Subcutaneous abdominal adipose tissue (tissue), 5 donors: ENCODE results near the gene GC.
"Not testable (repeated sequence)": the region's sequence is repeated elsewhere in the genome, so short reads cannot be mapped to it uniquely, and the experiment has no call there.

ENCODE experiments used
- H3K27ac ChIP-seq: one replicate; pipeline ENCODE4 v1.7.0; 2013; ENCODE audit warnings: low read depth, mild to moderate bottlenecking, inconsistent platforms, low read length, moderate library complexity
- H3K27me3 ChIP-seq, 5 donors: one replicate each; pipeline ENCODE4 v1.7.0; 2013; ENCODE audit warnings: low read length in 5 of 5, inconsistent platforms in 1 of 5; ENCODE audit not compliant: control insufficient read depth in 5 of 5, insufficient read depth in 4 of 5
- H3K36me3 ChIP-seq, 5 donors: one replicate each; pipeline ENCODE4 v1.7.0; 2013; ENCODE audit warnings: low read length in 5 of 5; ENCODE audit not compliant: control insufficient read depth in 5 of 5, insufficient read depth in 5 of 5
- H3K4me1 ChIP-seq, 5 donors: one replicate each; pipeline ENCODE4 v1.7.0; 2013; ENCODE audit warnings: low read length in 5 of 5, mild to moderate bottlenecking in 3 of 5, moderate library complexity in 1 of 5; ENCODE audit not compliant: control insufficient read depth in 5 of 5, insufficient read depth in 5 of 5
- H3K4me3 ChIP-seq, 5 donors: one replicate each; pipeline ENCODE4 v1.7.0; 2013; ENCODE audit warnings: low read length in 5 of 5, low read depth in 1 of 5
- H3K9ac ChIP-seq, 5 donors: one replicate each; pipeline ENCODE4 v1.7.0; 2013; ENCODE audit warnings: low read length in 5 of 5, mild to moderate bottlenecking in 4 of 5, moderate library complexity in 3 of 5
- H3K9me3 ChIP-seq, 5 donors: one replicate each; pipeline ENCODE4 v1.7.0; 2013; ENCODE audit warnings: low read length in 5 of 5; ENCODE audit not compliant: control insufficient read depth in 5 of 5
- donor health status: healthy.
- donor health status: healthy.
- donor health status: healthy.
- donor health status: healthy.
- donor health status: healthy.

GC gene

DNA sequence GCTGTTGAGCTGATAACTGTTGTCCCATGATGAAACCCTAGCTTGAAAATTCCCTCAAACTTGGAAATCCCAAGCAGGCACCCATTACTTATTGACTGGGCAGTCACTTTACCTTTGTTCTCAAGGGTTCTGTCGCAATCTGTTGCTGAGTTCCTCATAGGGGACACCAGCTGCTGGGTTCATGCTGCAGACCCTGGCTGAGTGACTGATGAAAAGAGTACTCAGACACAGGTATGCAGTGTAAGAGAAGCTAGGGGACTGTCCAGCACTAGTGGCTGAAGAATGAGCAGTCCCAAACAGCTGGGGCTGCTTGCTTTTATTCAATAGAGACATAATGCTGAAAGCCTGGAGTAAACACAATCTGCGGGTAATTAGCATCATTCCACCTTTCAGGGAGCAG, 21.4 kb upstream of the GC start:
- not testable (repeated sequence) for H3K36me3 ChIP-seq

DNA sequence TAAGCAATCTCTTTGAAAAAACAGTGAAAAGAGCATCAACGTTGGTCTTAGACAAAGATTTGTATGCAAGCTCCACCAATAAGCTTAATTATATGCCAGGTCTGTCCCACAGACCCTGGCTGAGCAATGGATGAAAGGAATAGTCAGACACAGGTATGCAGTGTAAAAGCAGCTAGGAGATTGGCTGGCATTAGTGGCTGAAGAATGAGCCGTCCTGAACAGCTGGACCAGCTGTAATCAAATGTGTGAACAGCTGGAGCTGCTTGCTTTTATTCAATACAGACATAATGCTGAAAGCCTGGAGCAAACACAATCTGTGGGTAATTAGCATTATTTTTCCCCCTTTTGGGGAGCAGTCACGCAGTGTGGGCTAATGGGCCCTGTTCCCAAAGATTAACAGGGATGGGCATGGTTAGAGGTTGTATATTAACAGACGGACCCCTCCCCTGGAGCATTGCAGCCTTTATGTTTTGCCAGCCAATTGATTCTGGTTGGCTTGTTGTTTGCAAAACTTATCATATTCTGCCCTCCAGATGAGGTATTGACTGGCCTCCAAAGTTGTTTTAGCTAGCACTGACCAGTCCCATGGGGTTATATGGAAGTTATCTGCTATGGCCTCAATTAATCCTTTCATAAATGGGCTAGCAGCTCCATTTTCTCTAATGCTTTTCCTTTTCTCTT, 20.3 kb upstream of the GC start:
- H3K9me3 ChIP-seq, H3K9ac ChIP-seq, H3K4me1 ChIP-seq, H3K27ac ChIP-seq, H3K36me3 ChIP-seq, H3K4me3 ChIP-seq, H3K27me3 ChIP-seq: not testable (repeated sequence)

More for the DNA sequence above, 21.4 kb upstream of the GC start:
- H3K9ac ChIP-seq, H3K27me3 ChIP-seq, H3K27ac ChIP-seq, H3K4me1 ChIP-seq, H3K4me3 ChIP-seq, H3K9me3 ChIP-seq: not testable (repeated sequence)

DNA sequence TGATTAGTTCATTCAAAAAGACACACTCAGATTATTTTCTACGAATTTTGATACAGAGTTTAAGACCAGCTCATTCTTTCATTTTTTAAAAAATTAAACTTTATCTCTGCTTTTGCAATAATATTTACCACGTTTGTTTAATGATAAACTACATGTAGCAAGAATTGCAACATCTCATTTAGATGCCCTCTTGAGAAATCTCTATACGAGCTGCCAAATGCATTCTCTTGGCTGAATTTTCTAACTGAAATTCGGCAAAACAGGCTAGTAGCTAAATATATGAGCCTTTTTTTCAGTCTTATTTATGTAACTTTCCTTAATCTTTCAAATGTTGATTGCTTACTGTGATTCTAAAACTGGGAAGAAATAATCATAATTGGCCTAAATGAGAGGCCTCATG, 2.1 kb upstream of the GC start:
- Histone ChIP-seq H3K27me3 (no peaks in the 10 kb centered on the region), H3K4me1 (peaks cover 0 to 20% (median 0%) of the 10 kb centered on the region in 5 donors), H3K9ac (no peak overlapping the region), H3K27ac (peak overlapping the region; percentile 27), H3K36me3 (no peaks in the 10 kb centered on the region), H3K9me3 (no peaks in the 10 kb centered on the region), H3K4me3 (no peak overlapping the region)

DNA sequence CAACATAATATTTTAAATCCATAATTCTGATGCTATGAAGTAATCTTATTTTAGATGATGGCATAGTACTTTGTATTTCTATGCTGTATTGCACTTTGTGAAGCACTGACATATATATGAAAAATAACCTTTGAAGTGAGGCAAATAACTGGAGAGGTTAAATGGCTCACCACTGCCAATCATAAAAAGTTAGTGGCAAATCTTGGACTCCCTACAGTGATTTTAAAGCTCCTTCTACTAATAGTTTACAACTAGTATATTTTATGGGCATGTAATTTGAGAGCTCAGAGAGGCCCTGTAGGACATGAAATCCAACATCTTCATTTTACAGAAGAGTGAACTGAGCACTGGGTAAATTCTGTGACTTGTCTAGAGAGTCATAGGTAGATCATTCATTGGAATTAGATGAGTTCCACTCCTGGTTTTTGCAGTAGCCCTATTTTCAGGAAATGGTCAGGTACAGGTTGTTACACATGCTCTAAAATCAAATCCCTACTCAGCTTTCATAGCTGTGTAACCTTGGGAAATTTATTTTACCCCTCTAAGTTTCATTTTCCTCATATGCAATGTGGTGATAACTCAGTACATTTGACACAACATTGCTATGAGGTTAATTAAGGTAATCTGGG, 804 bp upstream of the GC start:
- no peaks in the 10 kb centered on the region for H3K27me3 ChIP-seq
- H3K36me3 ChIP-seq = no peaks in the 10 kb centered on the region
- H3K27ac ChIP-seq = no peak overlapping the region
- H3K4me3 ChIP-seq = no peak overlapping the region
- H3K9me3 ChIP-seq = no peaks in the 10 kb centered on the region
- peaks cover 0 to 20% (median 0%) of the 10 kb centered on the region in 5 donors for H3K4me1 ChIP-seq
- H3K9ac ChIP-seq = no peak overlapping the region

DNA sequence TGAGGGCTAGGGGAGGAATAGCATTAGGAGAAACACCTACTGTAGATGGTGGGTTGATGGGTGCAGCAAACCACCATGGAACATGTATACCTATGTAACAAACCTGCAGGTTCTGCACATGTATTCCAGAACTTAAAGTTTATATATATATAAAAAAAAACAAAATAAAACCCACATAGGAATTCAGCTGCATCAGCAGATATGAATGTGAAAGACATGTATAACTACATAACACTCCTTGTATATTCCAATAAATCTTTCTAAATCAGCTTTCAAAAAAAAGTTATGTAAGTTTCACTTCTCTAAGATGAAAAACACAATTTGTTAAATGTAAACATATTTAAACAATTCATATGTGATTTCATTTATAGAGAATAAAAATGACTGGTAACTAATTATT, 6.0 kb downstream of the GC start:
- Histone ChIP-seq H3K4me1 (peaks cover 0 to 9% (median 3%) of the 10 kb centered on the region in 5 donors), H3K36me3 (no peaks in the 10 kb centered on the region), H3K9ac (no peak overlapping the region), H3K27ac (no peak overlapping the region), H3K9me3 (no peaks in the 10 kb centered on the region), H3K27me3 (no peaks in the 10 kb centered on the region), H3K4me3 (no peak overlapping the region)

DNA sequence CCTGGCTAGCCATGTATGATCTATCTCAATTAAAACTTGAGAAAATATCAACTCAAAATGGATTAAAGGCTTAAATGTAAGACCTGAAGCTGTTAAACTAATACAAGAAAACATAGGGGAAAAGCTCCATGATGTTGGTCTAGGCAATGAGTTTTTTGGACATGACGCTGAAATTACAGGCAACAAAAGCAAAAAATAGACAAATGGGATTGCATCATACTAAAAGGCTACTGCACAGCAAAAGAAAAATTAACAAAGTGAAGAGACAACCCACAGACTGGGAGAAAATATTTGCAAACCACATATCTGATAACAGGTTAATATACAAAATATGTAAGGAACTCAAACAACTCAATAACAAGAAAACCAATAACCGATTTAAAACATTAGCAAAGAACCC, 8.4 kb downstream of the GC start:
- no peaks in the 10 kb centered on the region for H3K36me3 ChIP-seq
- H3K4me3 ChIP-seq = no peak overlapping the region
- H3K9ac ChIP-seq = no peak overlapping the region
- H3K27me3 ChIP-seq = no peaks in the 10 kb centered on the region
- H3K9me3 ChIP-seq = no peaks in the 10 kb centered on the region
- H3K4me1 ChIP-seq = peaks cover 0 to 6% (median 3%) of the 10 kb centered on the region in 5 donors
- no peak overlapping the region for H3K27ac ChIP-seq

DNA sequence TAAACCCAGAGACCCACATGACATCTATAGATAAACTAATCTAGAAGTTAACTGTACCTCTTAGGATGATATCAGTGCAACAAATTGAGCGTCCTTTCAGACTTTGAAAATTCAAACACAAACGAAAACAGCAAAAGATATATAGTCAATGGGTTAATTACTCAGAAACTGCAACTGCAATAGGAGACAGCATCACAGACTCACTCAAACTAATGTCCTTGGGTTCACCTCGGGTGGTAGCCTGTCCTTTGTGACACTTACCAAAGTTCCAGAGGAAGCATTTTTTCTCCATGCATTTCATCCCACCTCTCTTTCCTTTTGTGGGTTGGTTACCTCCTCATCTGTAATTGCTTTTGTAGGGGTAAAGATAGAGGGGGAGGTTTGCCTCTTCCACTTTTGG, 9.7 kb downstream of the GC start:
- no peak overlapping the region for H3K27ac ChIP-seq
- no peak overlapping the region for H3K9ac ChIP-seq
- no peaks in the 10 kb centered on the region for H3K27me3 ChIP-seq
- H3K4me3 ChIP-seq = no peak overlapping the region
- H3K36me3 ChIP-seq = no peaks in the 10 kb centered on the region
- no peaks in the 10 kb centered on the region for H3K9me3 ChIP-seq
- peaks cover 0 to 6% (median 3%) of the 10 kb centered on the region in 5 donors for H3K4me1 ChIP-seq

DNA sequence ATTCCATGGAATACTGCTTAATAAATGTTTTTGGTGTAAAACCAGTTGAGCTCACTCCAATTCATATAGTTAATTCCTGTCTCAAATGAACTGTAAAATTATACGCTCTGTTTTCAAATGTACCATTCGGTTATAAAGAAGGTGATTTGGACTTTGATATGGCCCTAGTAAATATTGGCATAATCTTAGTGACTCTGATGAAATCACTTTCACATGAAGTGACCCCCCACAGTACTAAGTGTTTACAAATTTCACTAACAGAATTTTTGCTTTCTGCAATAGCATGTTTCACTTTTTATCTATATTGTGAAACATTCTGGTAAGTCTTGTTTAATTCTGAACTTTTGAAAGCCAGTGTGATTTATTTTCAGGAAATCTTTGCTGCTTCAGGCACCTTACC, 10.9 kb downstream of the GC start:
- H3K4me1 ChIP-seq = peaks cover 0 to 6% (median 3%) of the 10 kb centered on the region in 5 donors

DNA sequence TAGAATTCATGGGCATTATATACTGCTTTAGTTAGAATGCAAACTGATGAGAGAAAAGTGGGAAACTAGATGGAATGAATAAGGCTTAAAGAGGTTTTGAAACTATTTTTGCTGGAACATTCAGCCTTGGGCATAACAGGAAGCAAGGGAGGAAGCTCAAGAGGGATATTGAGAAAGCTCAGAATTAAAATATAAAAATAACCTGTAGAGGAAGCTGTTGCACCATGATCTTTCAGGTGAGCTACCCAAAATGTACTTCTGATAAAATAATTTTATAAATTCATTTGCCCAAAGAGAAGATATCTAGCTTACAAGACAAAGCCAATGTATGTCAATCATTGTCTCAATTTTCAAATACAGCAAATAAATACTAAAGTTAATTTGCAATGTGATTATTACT, 11.3 kb downstream of the GC start:
- no peak overlapping the region for H3K9ac ChIP-seq
- no peak overlapping the region for H3K27ac ChIP-seq
- H3K27me3 ChIP-seq = no peaks in the 10 kb centered on the region
- no peaks in the 10 kb centered on the region for H3K9me3 ChIP-seq
- H3K4me1 ChIP-seq = peaks cover 0 to 6% (median 3%) of the 10 kb centered on the region in 5 donors
- no peaks in the 10 kb centered on the region for H3K36me3 ChIP-seq
- no peak overlapping the region for H3K4me3 ChIP-seq

More for the DNA sequence above, 10.9 kb downstream of the GC start:
- no peaks in the 10 kb centered on the region for H3K9me3 ChIP-seq
- no peak overlapping the region for H3K27ac ChIP-seq
- no peaks in the 10 kb centered on the region for H3K27me3 ChIP-seq
- H3K4me3 ChIP-seq = no peak overlapping the region
- H3K36me3 ChIP-seq = no peaks in the 10 kb centered on the region
- no peak overlapping the region for H3K9ac ChIP-seq

DNA sequence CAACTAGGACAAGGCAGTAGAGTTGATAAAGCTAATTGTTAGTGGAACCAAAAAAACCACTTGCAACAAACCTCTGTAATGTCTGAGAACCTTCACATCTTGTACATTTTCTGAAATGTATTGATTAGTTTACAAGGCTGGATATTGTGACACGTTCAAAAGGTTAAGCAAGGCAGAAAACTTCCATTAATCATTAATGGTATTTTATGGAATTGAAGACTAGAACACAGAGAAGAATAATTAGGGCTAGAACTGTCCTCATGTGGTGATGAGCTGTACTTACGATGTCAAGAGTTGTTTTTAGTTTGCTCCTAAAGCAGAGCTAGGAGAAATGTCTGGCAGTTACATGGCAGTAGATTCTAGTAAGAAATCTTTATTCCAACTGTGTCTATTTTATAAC, 12.3 kb downstream of the GC start:
- Histone ChIP-seq H3K9me3 (no peaks in the 10 kb centered on the region), H3K27me3 (no peaks in the 10 kb centered on the region), H3K36me3 (no peaks in the 10 kb centered on the region), H3K9ac (no peak overlapping the region), H3K27ac (no peak overlapping the region), H3K4me1 (peaks cover 0 to 6% (median 3%) of the 10 kb centered on the region in 5 donors), H3K4me3 (no peak overlapping the region)
